HG03039 (cell line): ENCODE data around the gene BCL2A1.
"Not testable (repeated sequence)": the region's sequence is repeated elsewhere in the genome, so short reads cannot be mapped to it uniquely, and the experiment has no call there.

Experiments
- ATAC-seq: cut with Tn5 transposase; IDR thresholded peaks from one replicate; pipeline ENCODE4 v1.9.1; 2021; ENCODE audit warnings: mild to moderate bottlenecking, moderate library complexity; ENCODE audit not compliant: unreplicated experiment

BCL2A1 gene

DNA sequence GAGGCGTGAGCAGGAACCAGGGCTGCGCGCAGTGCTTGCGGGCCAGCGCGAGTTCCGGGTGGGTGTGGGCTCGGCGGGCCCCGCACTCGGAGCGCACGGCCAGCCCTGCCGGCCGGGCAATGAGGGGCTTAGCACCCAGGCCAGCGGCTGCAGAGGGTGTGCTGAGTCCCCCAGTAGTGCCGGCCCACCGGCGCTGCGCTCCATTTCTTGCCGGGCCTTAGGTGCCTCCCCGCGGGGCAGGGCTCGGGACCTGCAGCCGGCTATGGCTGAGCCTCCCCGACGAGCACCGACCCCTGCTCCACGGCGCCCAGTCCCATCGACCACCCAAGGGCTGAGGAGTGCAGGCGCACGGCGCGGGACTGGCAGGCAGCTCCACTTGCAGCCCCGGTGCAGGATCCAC lies 44.9 kb downstream of the BCL2A1 start:
- not testable (repeated sequence) for ATAC-seq

DNA sequence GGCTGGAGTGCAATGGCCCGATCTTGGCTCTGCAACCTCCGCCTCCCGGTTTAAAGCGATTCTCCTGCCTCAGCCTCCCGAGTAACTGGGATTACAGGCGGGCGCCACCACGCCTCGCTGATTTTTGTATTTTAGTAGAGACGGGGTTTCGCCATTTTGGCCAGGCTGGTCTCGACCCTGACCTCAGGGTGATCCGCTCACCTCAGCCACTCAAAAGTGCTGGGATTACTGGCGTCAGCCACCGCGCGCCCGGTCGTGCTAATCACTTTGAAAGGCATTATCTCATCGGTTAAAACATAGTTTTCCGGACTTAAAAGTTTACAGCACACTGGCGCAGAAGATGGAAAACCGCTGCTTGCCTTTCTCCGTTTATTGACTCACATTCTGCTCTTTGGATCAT lies 46.6 kb downstream of the BCL2A1 start:
- no peak for ATAC-seq

DNA sequence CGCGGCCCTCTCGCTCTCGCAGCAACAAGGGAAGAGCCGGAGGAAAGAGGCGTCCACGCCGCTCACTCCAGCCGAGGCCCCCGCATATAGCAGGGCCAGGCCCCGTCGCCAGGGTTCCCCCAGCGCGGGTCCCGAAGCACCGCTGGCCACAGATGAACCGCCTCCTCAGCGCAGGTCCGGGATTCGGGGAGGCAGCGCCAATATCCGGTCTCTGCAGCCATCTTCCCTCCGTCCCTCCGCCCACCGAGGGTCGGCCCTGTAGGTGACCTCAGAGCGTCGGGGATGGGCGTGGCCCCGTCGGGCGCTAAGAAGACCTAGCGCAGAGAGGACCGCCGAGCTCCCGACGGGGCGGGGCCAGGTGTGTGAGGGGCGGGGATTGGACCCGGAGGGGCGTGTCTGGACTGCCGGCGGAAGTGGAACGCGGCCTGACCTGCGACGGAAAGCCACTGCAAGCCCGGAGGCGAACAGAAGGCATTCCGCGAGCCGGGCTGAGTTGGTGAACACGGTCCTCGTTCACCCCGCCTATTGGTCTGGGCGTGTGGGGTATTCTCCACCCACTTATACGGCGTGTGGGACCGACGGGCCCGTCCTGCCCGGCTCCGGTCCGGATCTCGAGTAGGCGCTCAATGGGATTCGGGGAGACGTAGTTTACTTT lies 47.4 kb downstream of the BCL2A1 start:
- peak; percentile 94 for ATAC-seq

DNA sequence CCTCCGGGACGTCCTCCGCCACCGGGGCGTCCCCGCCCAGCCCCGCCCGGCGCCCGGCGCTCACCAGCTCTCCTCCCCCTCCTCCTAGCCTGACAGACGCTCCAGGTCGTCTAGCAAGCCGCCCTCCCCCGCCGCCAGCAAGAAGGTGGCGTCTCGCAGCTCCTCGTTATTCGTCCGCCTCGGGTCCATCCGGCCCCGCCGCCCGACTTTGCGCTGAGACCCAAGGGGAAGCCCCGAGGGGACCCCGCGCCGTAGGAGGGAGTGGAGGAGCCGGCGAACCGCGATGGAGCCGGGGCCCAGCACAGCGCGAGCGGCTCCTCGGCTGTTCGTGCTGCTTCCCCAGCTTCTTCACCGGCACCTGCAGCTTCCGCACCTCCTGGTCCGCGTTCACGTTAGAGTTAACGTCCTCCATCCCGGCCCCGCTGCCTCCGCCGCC lies 47.9 kb downstream of the BCL2A1 start:
- ATAC-seq: peak; percentile 35

DNA sequence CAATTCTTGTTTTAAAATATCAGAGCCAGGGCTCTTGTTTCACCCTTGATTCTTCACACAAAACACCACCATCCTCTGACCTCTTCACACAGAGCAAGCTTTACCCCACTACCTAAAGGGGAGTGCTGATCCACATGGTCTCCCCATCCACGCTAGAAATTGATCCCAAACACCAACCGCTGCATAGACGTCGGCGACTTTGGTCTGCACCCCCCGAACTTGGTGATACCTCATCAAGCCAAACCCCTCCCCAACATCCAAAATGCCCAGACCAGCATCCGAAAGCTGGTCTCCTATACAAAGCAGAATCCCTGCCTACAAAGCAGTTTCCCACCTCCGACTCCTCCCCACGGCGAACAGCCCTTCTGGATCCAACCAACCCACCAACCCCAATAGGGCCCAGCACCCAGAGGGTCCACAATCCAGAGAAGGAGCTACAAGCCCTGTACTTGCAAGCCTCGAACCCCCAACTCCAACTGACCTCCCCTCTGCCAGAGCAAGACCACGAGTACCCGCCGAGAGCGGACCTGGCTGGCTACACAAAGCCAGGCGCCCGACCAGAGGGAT lies 48.4 kb downstream of the BCL2A1 start:
- ATAC-seq: no peak

DNA sequence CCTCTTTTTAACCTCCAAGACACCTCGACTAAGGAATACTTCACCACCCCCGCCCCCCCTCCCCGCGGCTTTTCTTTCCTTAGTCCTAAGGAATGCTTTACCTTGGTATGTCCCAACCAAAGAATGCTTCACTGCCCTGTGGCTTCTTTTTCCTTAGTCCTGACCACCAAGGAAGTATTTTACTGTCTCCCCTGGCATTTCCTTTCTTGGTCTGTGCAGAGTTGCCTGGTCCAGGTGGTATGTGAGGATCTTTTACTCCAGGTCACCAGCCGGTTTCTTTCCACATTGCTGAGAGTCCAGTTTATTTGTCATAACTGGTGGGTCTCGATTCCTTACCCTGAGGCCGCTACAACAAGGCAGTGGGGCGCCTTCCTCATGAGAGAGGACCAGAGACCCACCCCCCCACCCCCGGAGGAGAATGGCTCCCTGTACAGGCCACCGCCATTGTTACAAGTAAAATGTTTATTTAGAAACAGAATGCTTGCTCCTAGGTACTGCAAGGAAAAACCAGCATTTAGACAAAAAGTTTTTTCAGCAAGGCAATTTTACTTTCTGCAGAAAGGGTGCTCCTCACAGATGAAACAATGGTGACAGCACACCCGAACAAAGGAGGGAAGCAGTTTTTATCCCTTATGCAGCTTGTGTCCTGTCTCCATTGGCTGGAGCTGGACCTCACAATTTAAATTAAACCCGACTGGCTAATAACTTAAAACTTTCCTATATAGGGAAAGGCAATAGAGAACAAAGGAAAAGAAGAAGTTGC lies 51.1 kb downstream of the BCL2A1 start:
- ATAC-seq: no peak

DNA sequence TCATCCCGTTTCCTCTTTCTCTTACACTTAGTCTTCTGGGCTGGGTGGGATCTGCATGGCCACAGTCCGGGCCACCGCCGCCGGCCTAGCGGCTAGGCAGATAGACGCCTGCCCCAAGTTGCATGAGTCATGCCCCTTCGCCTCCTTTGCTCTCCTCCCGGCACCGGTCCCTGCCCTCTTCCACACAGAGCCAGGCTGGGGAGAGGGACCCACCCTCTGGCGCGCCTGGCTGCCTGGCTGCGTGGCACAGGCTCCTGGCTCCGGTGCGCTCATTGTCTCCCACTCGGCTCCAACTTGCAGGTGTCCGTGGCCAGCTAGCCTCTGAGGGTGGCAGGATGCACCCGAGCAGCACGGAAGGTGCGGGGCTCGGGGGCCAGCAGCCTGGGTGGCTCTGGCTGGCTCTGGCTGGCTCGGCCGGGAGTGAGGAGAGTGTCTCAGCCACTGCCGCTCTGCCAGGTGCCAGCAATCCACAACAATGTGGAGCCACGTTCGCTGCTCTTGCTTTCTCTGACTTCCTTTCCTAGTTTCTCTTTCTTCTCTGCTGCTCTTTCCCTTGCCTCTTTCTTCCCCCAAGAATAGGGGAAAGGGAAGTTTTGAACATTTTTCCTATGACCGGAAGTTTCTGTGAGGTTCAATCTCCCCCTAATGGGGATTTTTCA lies 51.8 kb downstream of the BCL2A1 start:
- ATAC-seq: no peak

DNA sequence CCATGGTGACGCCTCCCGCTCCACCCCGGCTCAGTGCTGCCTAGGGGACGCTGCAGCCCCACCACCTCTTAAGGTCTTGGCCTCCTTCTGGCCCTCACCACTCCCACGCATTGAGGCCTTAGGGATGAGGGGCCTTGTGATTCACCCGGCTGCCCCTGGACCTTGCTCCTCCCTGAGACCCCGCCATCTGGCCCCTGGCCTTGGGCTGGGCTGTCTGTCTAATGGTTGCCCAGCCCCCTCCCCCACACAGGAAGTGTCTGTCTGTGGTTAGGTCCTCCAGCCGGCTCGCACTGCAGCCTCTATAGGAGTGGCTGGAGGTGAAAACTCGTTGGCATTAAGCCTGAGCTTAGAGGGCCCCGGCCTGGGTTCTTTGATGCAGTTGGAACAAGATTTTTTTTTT lies 52.7 kb downstream of the BCL2A1 start:
- no peak for ATAC-seq

DNA sequence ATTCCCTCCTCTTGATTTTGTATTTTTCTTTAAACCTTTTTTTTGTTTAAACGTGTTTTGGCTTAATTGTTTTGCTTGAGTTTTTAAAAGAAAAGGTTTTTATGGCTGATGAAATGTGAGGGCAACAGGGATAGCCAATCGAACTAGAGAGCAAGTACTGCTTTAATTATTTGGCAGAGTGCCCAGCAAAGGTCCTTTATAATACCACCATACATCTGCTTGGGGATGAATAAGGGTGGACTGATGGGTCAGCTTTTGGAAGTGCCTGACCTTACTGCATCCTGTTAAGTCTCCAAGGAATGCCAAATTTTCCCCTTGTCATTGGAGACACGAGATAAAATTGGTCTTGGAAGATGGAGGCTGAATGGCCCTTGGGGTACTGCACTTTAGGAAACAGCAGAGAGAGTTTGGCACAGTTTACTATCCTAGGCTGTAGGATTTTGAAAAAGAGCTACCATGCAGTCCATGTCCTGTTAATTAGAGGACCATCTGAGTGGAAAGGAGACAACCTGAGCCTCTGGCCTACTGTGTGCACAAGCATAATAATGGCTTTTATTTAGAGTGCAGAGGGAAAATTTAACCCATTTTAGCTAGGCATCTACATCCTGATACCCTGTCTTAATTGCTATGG lies 54.4 kb downstream of the BCL2A1 start:
- no peak for ATAC-seq

DNA sequence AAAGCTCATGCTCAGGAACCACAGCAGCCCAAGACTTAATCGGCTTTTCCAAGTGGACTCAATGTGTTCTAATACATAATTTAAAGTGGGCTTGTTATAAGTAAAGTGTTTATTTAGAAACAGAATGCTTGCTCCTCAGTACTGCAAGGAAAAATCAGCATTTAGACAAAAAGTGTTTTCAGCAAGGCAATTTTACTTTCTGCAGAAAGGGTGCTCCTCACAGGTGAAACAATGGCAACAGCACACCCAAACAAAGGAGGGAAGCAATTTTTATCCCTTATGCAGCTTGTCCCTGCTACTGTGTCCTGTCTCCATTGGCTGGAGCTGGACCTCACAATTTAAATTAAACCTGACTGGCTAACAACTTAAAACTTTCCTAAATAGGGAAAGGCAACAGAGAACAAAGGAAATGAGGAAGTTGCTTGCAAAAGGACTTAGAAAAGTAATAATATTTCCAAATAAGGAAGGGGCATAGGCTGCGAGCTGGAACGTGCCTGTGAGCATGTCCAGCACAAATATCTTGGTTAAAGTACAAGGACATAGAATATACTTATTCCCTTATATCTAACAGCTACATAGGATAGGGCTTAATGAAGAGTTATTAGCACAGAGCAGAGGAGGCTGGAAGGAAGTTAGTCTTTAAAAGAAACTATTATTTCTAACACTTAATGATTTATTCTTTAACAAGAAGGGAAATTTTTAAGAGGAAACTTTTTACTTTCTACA lies 55.1 kb downstream of the BCL2A1 start:
- ATAC-seq: not testable (repeated sequence)

DNA sequence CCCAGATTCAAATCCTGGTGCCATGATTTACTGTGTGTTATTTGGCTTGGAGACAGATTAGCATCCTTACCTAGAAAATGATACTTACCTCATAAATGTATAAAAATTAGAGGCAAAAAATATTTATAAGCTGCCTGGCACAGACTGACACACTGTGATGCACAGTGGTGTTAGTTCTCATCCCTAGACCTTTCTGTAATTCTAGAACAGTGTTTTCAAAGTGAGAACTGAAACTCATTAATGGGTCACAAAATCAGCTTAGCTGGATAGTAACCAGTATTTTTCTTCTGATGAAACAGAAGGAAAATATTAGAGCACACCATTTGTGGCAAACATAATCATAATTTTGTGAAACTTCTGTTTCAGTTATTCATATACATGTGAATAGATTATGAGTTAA lies 56.3 kb downstream of the BCL2A1 start:
- ATAC-seq: no peak
